HUES48 (cell line): Measurements from ENCODE around the gene DDX1.

ENCODE experiments used
- H3K27ac ChIP-seq: one replicate; pipeline ENCODE4 v1.7.0; 2013; ENCODE audit warnings: low read depth, low read length, inconsistent platforms
- H3K27me3 ChIP-seq: 2 replicates; pipeline ENCODE4 v1.6.1; 2013; ENCODE audit warnings: mild to moderate bottlenecking, low read length; ENCODE audit not compliant: control insufficient read depth, insufficient read depth
- H3K36me3 ChIP-seq: 2 replicates; pipeline ENCODE4 v1.6.1; 2013; ENCODE audit warnings: low read length; ENCODE audit not compliant: control insufficient read depth, insufficient read depth
- H3K4me1 ChIP-seq: 2 replicates; pipeline ENCODE4 v1.6.1; 2013; ENCODE audit warnings: mild to moderate bottlenecking, low read length; ENCODE audit not compliant: control insufficient read depth, insufficient read depth
- H3K4me3 ChIP-seq: 2 replicates; pipeline ENCODE4 v1.5.1; 2013; ENCODE audit warnings: mild to moderate bottlenecking, low read depth, low read length
- H3K9ac ChIP-seq: 2 replicates; pipeline ENCODE4 v1.6.1; 2013; ENCODE audit warnings: mild to moderate bottlenecking, low read depth, low read length, moderate library complexity
- H3K9me3 ChIP-seq: 2 replicates; pipeline ENCODE4 v1.6.1; 2013; ENCODE audit warnings: low read length; ENCODE audit not compliant: control insufficient read depth, insufficient read depth

Gene DDX1

DNA sequence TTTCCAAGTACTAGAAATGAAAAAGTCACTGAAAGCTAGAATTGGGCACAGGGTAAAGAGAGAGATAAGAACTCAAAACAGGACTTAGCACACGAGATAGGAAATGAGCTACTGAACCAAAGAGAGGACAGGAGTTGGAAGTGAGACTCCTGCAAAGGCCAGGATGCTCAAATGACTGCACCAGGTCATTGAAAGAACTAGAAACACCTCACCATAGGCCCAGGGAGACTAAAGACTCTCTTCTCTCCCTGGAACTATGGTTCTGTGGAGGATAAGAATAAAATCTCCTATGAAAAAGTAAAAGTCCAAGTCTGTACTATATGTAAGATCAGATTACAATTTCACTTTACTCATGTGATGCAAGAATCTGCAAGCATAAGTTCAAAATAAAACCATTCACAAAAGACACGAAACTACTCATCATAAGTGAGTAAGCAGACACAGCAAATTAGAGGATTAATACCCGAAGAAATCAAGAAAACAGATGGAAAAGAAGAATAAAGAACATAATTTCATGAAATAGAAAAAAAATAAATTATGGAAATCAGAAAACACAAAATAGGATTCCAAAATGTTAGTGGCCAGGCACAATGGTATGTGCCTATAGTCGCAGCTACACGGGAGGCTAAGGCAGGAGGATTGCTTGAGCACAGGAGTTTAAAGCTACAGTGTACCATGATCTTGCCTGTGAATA lies 37.0 kb upstream of the DDX1 start:
- no peak overlapping the region for H3K27ac ChIP-seq
- no peaks in the 10 kb centered on the region for H3K27me3 ChIP-seq
- peaks cover 2% of the 10 kb centered on the region; the same call in 1 of the 2 replicates for H3K4me1 ChIP-seq
- peaks cover 6% of the 10 kb centered on the region for H3K36me3 ChIP-seq
- no peaks in the 10 kb centered on the region for H3K9me3 ChIP-seq
- no peak overlapping the region for H3K4me3 ChIP-seq
- H3K9ac ChIP-seq, result no peak overlapping the region

- Histone ChIP-seq H3K4me3 (no peak overlapping the region), H3K9ac (no peak overlapping the region)
These were observed 35.9 kb upstream of the DDX1 start for GRCh38 chr2:15555760-15556193.

DNA sequence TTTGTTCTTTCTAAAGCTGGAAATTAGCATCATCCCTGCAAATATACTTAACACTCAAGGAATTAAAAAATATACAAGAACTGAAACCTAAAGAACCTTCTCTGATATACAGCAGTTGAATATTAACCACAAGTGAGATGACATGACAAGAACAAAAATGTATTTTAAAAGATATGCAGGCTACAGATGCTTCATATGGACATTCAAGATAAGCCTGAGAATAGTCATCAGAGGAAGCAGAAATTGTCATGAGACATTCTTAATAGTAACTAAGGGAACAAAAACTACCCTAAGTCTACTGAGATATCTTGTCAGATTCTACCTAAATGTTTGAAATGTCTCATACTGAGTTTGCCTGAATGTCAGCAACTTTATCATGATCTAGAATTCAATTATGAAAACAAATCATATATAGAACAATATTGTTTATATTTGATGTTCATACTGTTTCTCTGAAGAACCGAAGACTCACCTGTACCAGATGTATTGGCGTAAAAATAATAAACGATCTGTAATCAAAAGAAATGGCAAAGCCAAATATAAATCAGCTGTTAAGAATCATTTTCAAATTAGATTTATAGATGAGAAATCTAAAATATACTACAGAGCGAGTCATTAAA lies 35.2 kb upstream of the DDX1 start:
- peaks cover 6% of the 10 kb centered on the region for H3K36me3 ChIP-seq
- no peak overlapping the region for H3K27ac ChIP-seq
- no peak overlapping the region for H3K9ac ChIP-seq
- H3K4me1 ChIP-seq, result peaks cover 8% of the 10 kb centered on the region
- H3K4me3 ChIP-seq, result no peak overlapping the region
- H3K9me3 ChIP-seq, result no peaks in the 10 kb centered on the region
- no peaks in the 10 kb centered on the region for H3K27me3 ChIP-seq

More at GRCh38 chr2:15555760-15556193, 35.9 kb upstream of the DDX1 start:
- Histone ChIP-seq H3K4me1 (peaks cover 6% of the 10 kb centered on the region; the same call in 1 of the 2 replicates), H3K36me3 (peaks cover 6% of the 10 kb centered on the region), H3K27me3 (no peaks in the 10 kb centered on the region), H3K27ac (no peak overlapping the region), H3K9me3 (no peaks in the 10 kb centered on the region)

GRCh38 chr2:15557887-15558311 lies 33.8 kb upstream of the DDX1 start:
- H3K9me3 ChIP-seq, result no peaks in the 10 kb centered on the region
- H3K36me3 ChIP-seq, result peaks cover 5% of the 10 kb centered on the region
- H3K4me1 ChIP-seq, result peaks cover 16% of the 10 kb centered on the region
- no peak overlapping the region for H3K9ac ChIP-seq
- H3K27ac ChIP-seq, result no peak overlapping the region
- no peaks in the 10 kb centered on the region for H3K27me3 ChIP-seq
- H3K4me3 ChIP-seq, result no peak overlapping the region

GRCh38 chr2:15559379-15560139 lies 32.1 kb upstream of the DDX1 start:
- no peak overlapping the region for H3K27ac ChIP-seq
- H3K9ac ChIP-seq, result no peak overlapping the region
- no peaks in the 10 kb centered on the region for H3K9me3 ChIP-seq
- peaks cover 16% of the 10 kb centered on the region for H3K4me1 ChIP-seq
- peak overlapping the region; percentile 98 for H3K4me3 ChIP-seq
- no peaks in the 10 kb centered on the region for H3K36me3 ChIP-seq
- no peaks in the 10 kb centered on the region for H3K27me3 ChIP-seq

- peak overlapping the region; percentile 98 for H3K4me3 ChIP-seq
- H3K36me3 ChIP-seq, result no peaks in the 10 kb centered on the region
- no peaks in the 10 kb centered on the region; the same call in 1 of the 2 replicates for H3K27me3 ChIP-seq
- peaks cover 16% of the 10 kb centered on the region for H3K4me1 ChIP-seq
- H3K27ac ChIP-seq, result no peak overlapping the region
- no peaks in the 10 kb centered on the region for H3K9me3 ChIP-seq
- H3K9ac ChIP-seq, result peak overlapping the region; percentile 70
These were observed 31.3 kb upstream of the DDX1 start for GRCh38 chr2:15560140-15560987.

- Histone ChIP-seq H3K36me3 (no peaks in the 10 kb centered on the region), H3K9me3 (no peaks in the 10 kb centered on the region), H3K4me1 (peaks cover 16% of the 10 kb centered on the region), H3K4me3 (peak within 1 kb of the TSS; percentile 98), H3K27me3 (no peaks in the 10 kb centered on the region; the same call in 1 of the 2 replicates), H3K9ac (peak within 1 kb of the TSS; percentile 70), H3K27ac (peak within 1 kb of the TSS; percentile 80)
These were observed 30.6 kb upstream of the DDX1 start, which contains the start of gene NBAS for GRCh38 chr2:15560988-15561573. Gene NBAS (minus strand): TSS chr2:15561334. CDS start chr2:15561304, 30 bp downstream.

DNA sequence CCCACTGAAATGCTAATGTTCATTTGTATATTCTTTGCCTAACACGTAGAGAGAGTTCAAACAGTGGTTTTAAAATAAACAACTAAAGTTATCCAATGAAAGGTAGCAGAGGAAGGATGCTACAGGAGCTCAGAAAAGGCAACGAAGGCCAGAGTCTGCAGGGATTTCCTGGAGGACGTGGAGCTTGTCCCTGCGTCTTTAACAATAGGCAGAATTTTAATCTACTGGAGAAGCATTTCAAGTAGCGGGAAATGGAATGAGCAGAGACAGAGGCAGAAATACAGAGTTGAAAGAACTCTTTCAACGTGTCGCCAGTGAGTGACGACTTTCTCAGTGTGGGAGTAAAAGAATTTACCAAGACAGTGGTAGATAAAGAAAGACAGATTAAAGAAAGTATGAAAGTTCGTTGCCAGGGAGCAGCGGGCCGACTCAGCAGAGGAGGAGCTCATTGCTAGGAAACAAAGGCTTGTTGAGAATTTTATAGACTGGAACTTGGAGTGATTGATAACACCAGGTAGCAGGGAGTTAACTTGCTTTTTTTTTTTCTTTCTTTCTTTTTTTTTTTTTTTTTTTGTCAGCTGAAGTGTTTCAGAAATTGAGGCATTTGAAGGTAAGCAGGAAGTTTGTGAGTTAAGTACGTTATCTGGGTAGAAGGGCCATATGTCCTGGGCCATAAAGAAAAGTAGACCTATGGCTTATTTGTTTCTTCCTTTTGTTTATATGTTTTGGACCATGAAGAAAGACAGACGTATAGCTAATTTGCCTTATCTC lies 29.9 kb upstream of the DDX1 start:
- peak overlapping the region; percentile 70 for H3K9ac ChIP-seq
- no peaks in the 10 kb centered on the region; the same call in 1 of the 2 replicates for H3K27me3 ChIP-seq
- peak overlapping the region; percentile 80 for H3K27ac ChIP-seq
- no peaks in the 10 kb centered on the region for H3K9me3 ChIP-seq
- peak overlapping the region; percentile 98 for H3K4me3 ChIP-seq
- H3K36me3 ChIP-seq, result no peaks in the 10 kb centered on the region
- peaks cover 16% of the 10 kb centered on the region for H3K4me1 ChIP-seq

- no peak overlapping the region for H3K4me3 ChIP-seq
- no peaks in the 10 kb centered on the region; the same call in 1 of the 2 replicates for H3K27me3 ChIP-seq
- no peaks in the 10 kb centered on the region for H3K9me3 ChIP-seq
- H3K4me1 ChIP-seq, result peaks cover 16% of the 10 kb centered on the region
- H3K36me3 ChIP-seq, result no peaks in the 10 kb centered on the region
- H3K27ac ChIP-seq, result no peak overlapping the region
- H3K9ac ChIP-seq, result no peak overlapping the region
These were observed 29.2 kb upstream of the DDX1 start for GRCh38 chr2:15562354-15563031.
